Measurements from ENCODE around the gene GRM4. TPM values are rescaled to one million over a fixed set of nuclear protein-coding genes. Genes with fewer than 3 reads are reported as not detected.
A peak's percentile ranks its signal among the peaks of the same experiment; 100 is the strongest.

The GRM4 gene
- total and polyA plus RNA-seq, 9 of the 15 experiments (the other 6 are each of a cell fraction or from before 2014, with no cell fraction given), result 0.18 TPM; not detected in 8

- DNase-seq (ENCODE audit: extremely low read depth in 1 of 4, low spot score in 3 of 4) (no peak), ATAC-seq (no peak), FAIRE-seq (no peak)
- BruUV-seq (replicated peaks), result no TSS peak
- peaks cover 42% of the 10 kb centered on the region for H4K20me1 ChIP-seq (replicated peaks; ENCODE audit: control insufficient read depth, insufficient read depth, low read length)
- POLR2A ChIA-PET, result interaction anchor here (0.6 kb wide), 1 partner anchor 31 kb away, joined by 3 read pairs; no protein-coding TSS in a partner anchor
- peak; percentile 68 for TF ChIP-seq RBM25 (IDR thresholded peaks at IDR 0.05; ENCODE audit: low read depth, low read length, severe bottlenecking)
- TF ChIP-seq DPF2 (IDR thresholded peaks at IDR 0.05), result no peak
- no peak for TF ChIP-seq ERF (CRISPR knock-in tag; IDR thresholded peaks at IDR 0.05)
- TF ChIP-seq ATF3 (IDR thresholded peaks at IDR 0.05), result no peak
- TF ChIP-seq ATF3 (CRISPR knock-in tag; conservative IDR thresholded peaks at IDR 0.05), result no peak
- no peak for TF ChIP-seq PCBP2 (IDR thresholded peaks at IDR 0.05; ENCODE audit: low read depth, low read length, poor library complexity, severe bottlenecking)
- TF ChIP-seq ZNF121 (CRISPR knock-in tag; conservative IDR thresholded peaks at IDR 0.05), result peak; percentile 58; the same call in 1 of the 2 replicates
- peak; percentile 76 for TF ChIP-seq ZFP36 (IDR thresholded peaks at IDR 0.05; ENCODE audit: low read depth, low read length, partially characterized antibody)
- TF ChIP-seq ZNF583 (CRISPR knock-in tag; IDR thresholded peaks at IDR 0.05), result no peak
- TF ChIP-seq ZFPM2 (CRISPR knock-in tag; IDR thresholded peaks at IDR 0.05), result no peak
- TF ChIP-seq TAF1 (IDR thresholded peaks at IDR 0.05; ENCODE audit: control insufficient read depth, extremely low read depth, insufficient read depth, low read length, severe bottlenecking), result no peak
- H3K4me3 ChIP-seq, result no peak overlapping the region
- H3K79me2 ChIP-seq (ENCODE audit: control insufficient read depth, insufficient read depth, low read length), result no peaks in the 10 kb centered on the region
- no peaks in the 10 kb centered on the region for H3K9me1 ChIP-seq (ENCODE audit: control insufficient read depth, insufficient read depth, low read length)
- H2AFZ ChIP-seq (ENCODE audit: low read depth, low read length), result no peak overlapping the region
- H3K27me3 ChIP-seq (ENCODE audit: control insufficient read depth in 2 of 2, insufficient read depth in 2 of 2, low read length in 2 of 2), result peaks cover 18 to 78% of the 10 kb centered on the region in 2 experiments; a peak in 4 of 5 replicates
- H3K4me2 ChIP-seq (ENCODE audit: insufficient read depth, low read length), result no peak overlapping the region
- H3K9ac ChIP-seq (ENCODE audit: insufficient read depth in 1 of 2, low read depth in 2 of 2, low read length in 2 of 2), result no peak overlapping the region
- in situ Hi-C loops (cut with MboI), result no loop called here
- intact Hi-C loops (cut with micrococcal nuclease), result no loop called here
- no peak overlapping the region for H3K27ac ChIP-seq (ENCODE audit: extremely low read depth, low read depth, low read length)
- WGBS (ENCODE audit: insufficient coverage, low coverage, missing lambda C conversion rate), result 0% methylated on average over 2 of the region's 2 CpGs
- H3K9me3 ChIP-seq (replicated peaks; ENCODE audit: control insufficient read depth, insufficient read depth, low read depth, low read length), result no peaks in the 10 kb centered on the region
- no peaks in the 10 kb centered on the region for H3K36me3 ChIP-seq (ENCODE audit: control insufficient read depth, insufficient read depth, low read length)
- peaks cover 0 to 11% of the 10 kb centered on the region in 2 experiments; a peak in 1 of 5 replicates for H3K4me1 ChIP-seq (replicated peaks in 1 of 2; ENCODE audit: control insufficient read depth in 2 of 2, insufficient read depth in 2 of 2, low read length in 2 of 2)
- CTCF ChIA-PET (ENCODE audit: low intra/inter-chr PET ratio), result no interaction called here
These were observed 59.3 kb downstream of the GRM4 start for GRCh38 chr6:34086558-34086957.
